ENCODE results near the gene ZBP1.

- TF ChIP-seq CTCF (IDR thresholded peaks at IDR 0.05) (no peak), POLR2A (IDR thresholded peaks at IDR 0.05) (no peak), POLR2AphosphoS5 (IDR thresholded peaks at IDR 0.05) (no peak)
These were observed 27.7 kb downstream of the ZBP1 start for GRCh38 chr20:57592263-57593092.

Data from breast epithelium (tissue), 3 donors.